Liver (tissue), 3 donors: ENCODE results near the gene PTPRD.

Experiments used
- CTCF ChIP-seq: fragments of 150-350 bp; IDR thresholded peaks from 2 replicates; pipeline ENCODE4 v1.5.1; 2017; ENCODE audit warnings: improper control_type of control experiment, low read depth, low read length; ENCODE audit not compliant: missing input control
- EGR1 ChIP-seq, 2 donors: IDR thresholded peaks; 2 replicates each; pipeline ENCODE4 v1.6.1; 2016 to 2018; ENCODE audit warnings: antibody characterized with exemption in 2 of 2, low read depth in 2 of 2
- GABPA ChIP-seq, 2 donors: IDR thresholded peaks in 1 of 2; conservative IDR thresholded peaks in 1 of 2; 2 replicates each; pipeline ENCODE4 v1.6.1; 2016; ENCODE audit warnings: antibody characterized with exemption in 2 of 2, mild to moderate bottlenecking in 1 of 2, moderate library complexity in 1 of 2
- HNF4G ChIP-seq: IDR thresholded peaks from 2 replicates; pipeline ENCODE4 v1.6.1; 2016; ENCODE audit warnings: antibody characterized with exemption
- JUND ChIP-seq, 2 donors: IDR thresholded peaks; 2 replicates each; pipeline ENCODE4 v1.6.1; 2016; ENCODE audit warnings: antibody characterized with exemption in 2 of 2
- MAX ChIP-seq: IDR thresholded peaks from 2 replicates; pipeline ENCODE4 v1.6.1; 2016; ENCODE audit warnings: antibody characterized with exemption
- NR2F2 ChIP-seq: IDR thresholded peaks from 2 replicates; pipeline ENCODE4 v1.6.1; 2016; ENCODE audit warnings: antibody characterized with exemption
- RAD21 ChIP-seq, 2 donors: IDR thresholded peaks; 2 replicates each; pipeline ENCODE4 v1.6.1; 2016; ENCODE audit warnings: antibody characterized with exemption in 2 of 2, mild to moderate bottlenecking in 2 of 2
- REST ChIP-seq: IDR thresholded peaks from 2 replicates; pipeline ENCODE4 v1.6.1; 2016; ENCODE audit warnings: antibody characterized with exemption, mild to moderate bottlenecking
- RXRA ChIP-seq, 2 donors: IDR thresholded peaks; 2 replicates each; pipeline ENCODE4 v1.6.1; 2017 to 2018; ENCODE audit warnings: antibody characterized with exemption in 2 of 2, mild to moderate bottlenecking in 1 of 2
- SP1 ChIP-seq: IDR thresholded peaks from 2 replicates; pipeline ENCODE4 v1.6.1; 2018; ENCODE audit warnings: antibody characterized with exemption, mild to moderate bottlenecking
- TAF1 ChIP-seq: conservative IDR thresholded peaks from 2 replicates; pipeline ENCODE4 v1.6.1; 2016; ENCODE audit warnings: antibody characterized with exemption, mild to moderate bottlenecking
- YY1 ChIP-seq: IDR thresholded peaks from 2 replicates; pipeline ENCODE4 v1.6.1; 2016; ENCODE audit warnings: antibody characterized with exemption, mild to moderate bottlenecking
- donor health status: healthy.
- donor health status: healthy.

DNA sequence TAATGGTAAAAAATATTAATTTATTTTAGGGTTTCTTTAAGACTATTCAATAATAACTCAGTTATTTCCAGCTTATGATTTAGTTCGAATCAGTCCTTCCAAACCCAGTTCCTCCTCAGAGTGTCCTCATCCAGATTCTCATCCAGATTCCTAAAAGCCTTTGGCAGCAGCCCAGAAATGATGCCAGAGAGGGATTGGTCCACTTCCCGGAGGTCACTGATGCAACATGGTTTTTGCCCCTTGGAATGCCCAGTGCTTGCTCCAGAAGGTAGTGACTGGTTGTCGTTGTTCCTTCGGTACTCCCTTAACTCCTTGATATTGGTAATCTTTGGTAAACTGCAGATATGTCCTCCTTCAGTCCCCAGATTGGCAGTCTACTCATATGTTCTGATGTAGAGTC lies 2320.1 kb downstream of the PTPRD start:
- TF ChIP-seq CTCF (no peak), SP1 (no peak), REST (no peak), YY1 (no peak), GABPA (IDR thresholded peaks at IDR 0.05 in 1 of 2, conservative IDR thresholded peaks at IDR 0.05 in 1 of 2) (no peak), TAF1 (no peak), RXRA (IDR thresholded peaks at IDR 0.05) (no peak), RAD21 (IDR thresholded peaks at IDR 0.05) (no peak), EGR1 (IDR thresholded peaks at IDR 0.05; ENCODE audit: low read depth in 2 of 2) (no peak), JUND (IDR thresholded peaks at IDR 0.05) (no peak), MAX (no peak), HNF4G (no peak), NR2F2 (no peak)
